Fibroblast of lung (primary cell): ENCODE results near the gene GSK3A. TPM values are rescaled to one million over a fixed set of nuclear protein-coding genes. Genes with fewer than 3 reads are reported as not detected.
A peak's percentile ranks its signal among the peaks of the same experiment; 100 is the strongest.

ENCODE experiments used
- DNase-seq, 2 donors: peaks; one replicate each; pipeline versions ENCODE4 v3.0.0 to v3.0.0-alpha.2; 2010; ENCODE audit warnings: low read depth in 2 of 2
- H2AFZ ChIP-seq: 2 replicates; pipeline ENCODE4 v1.5.1; 2012; ENCODE audit warnings: low read length, control low read depth, inconsistent platforms
- H3K27ac ChIP-seq: 2 replicates; pipeline ENCODE4 v1.5.1; 2011; ENCODE audit warnings: low read length, control low read depth; ENCODE audit not compliant: insufficient read depth
- H3K27me3 ChIP-seq: 2 replicates; pipeline ENCODE4 v1.5.1; 2011; ENCODE audit warnings: mild to moderate bottlenecking, low read length; ENCODE audit not compliant: control insufficient read depth, insufficient read depth
- H3K36me3 ChIP-seq: 2 replicates; pipeline ENCODE4 v1.5.1; 2011; ENCODE audit warnings: low read length; ENCODE audit not compliant: control insufficient read depth, insufficient read depth
- H3K4me1 ChIP-seq: 2 replicates; pipeline ENCODE4 v1.5.1; 2011; ENCODE audit warnings: low read length; ENCODE audit not compliant: control insufficient read depth, insufficient read depth; ENCODE audit errors: extremely low read depth
- H3K4me2 ChIP-seq: 2 replicates; pipeline ENCODE4 v1.5.1; 2011; ENCODE audit warnings: low read length, control low read depth; ENCODE audit not compliant: insufficient read depth; ENCODE audit errors: extremely low read depth
- H3K4me3 ChIP-seq, 4 experiments: fragments of 200-600 bp in 1 of 4; sonication (generic) in 1 of 4; replicated peaks in 1 of 4; 2 replicates each; pipeline ENCODE4 v1.5.1; 2011 to 2016; ENCODE audit warnings: low read length in 4 of 4, low read depth in 3 of 4, mild to moderate bottlenecking in 3 of 4, control low read depth in 2 of 4, inconsistent platforms in 1 of 4, mixed read lengths in 1 of 4; ENCODE audit not compliant: insufficient read depth in 1 of 4; ENCODE audit errors: control extremely low read depth in 1 of 4
- H3K79me2 ChIP-seq: 2 replicates; pipeline ENCODE4 v1.5.1; 2012; ENCODE audit warnings: mild to moderate bottlenecking, low read length, inconsistent platforms; ENCODE audit not compliant: control insufficient read depth, insufficient read depth
- H3K9ac ChIP-seq: 2 replicates; pipeline ENCODE4 v1.5.1; 2011; ENCODE audit warnings: mild to moderate bottlenecking, low read length, control low read depth; ENCODE audit not compliant: insufficient read depth
- H3K9me3 ChIP-seq: 2 replicates; pipeline ENCODE4 v1.5.1; 2012; ENCODE audit warnings: low read depth, low read length; ENCODE audit not compliant: control insufficient read depth, insufficient read depth
- H4K20me1 ChIP-seq: 2 replicates; pipeline ENCODE4 v1.5.1; 2011; ENCODE audit warnings: low read length; ENCODE audit not compliant: control insufficient read depth, insufficient read depth; ENCODE audit errors: extremely low read depth
- CTCF ChIP-seq, 2 donors: IDR thresholded peaks in 1 of 2; conservative IDR thresholded peaks in 1 of 2; 1 replicate in 1 of 2; 2 replicates in 1 of 2; pipeline ENCODE4 v1.5.1; 2011 to 2012; ENCODE audit warnings: low read length in 2 of 2, control low read depth in 1 of 2, inconsistent platforms in 1 of 2, low read depth in 1 of 2, mild to moderate bottlenecking in 1 of 2
- EZH2 ChIP-seq: IDR thresholded peaks from 2 replicates; pipeline ENCODE4 v1.5.1; 2012; ENCODE audit warnings: low read length, control low read depth, mild to moderate bottlenecking; ENCODE audit errors: missing control alignments
- polyA plus RNA-seq, 2 donors: library from polyadenylated mRNA; depleted of rRNA in 1 of 2; stranded (reverse) in 1 of 2; unstranded in 1 of 2; fragments of >200 nt; gene quantifications; 2 replicates each; pipeline ENCODE4 v1.2.1, GENCODE V29; 2011 to 2012; ENCODE audit warnings: missing spikeins in 1 of 2
- total RNA-seq: library from RNA; depleted of rRNA; stranded (reverse); fragments of >200 nt; gene quantifications from 2 replicates; pipeline ENCODE4 v1.2.1, GENCODE V29; 2014

Gene GSK3A
- total and polyA plus RNA-seq, 2 donors (not counting 1 experiment from before 2014, with no cell fraction given) = 11.6 to 21.7 TPM

- no peak overlapping the region for H3K9ac ChIP-seq
- no peak overlapping the region for H3K4me3 ChIP-seq
- peaks cover 56% of the 10 kb centered on the region for H3K36me3 ChIP-seq
- H3K27ac ChIP-seq = peak overlapping the region; percentile 51
- TF ChIP-seq CTCF (conservative IDR thresholded peaks at IDR 0.05 in 1 of 2, IDR thresholded peaks at IDR 0.05 in 1 of 2; ENCODE audit: low read depth in 1 of 2, low read length in 2 of 2) (no peak), EZH2 (no peak)
- no peaks in the 10 kb centered on the region for H4K20me1 ChIP-seq
- no peak overlapping the region for H3K4me2 ChIP-seq
- H3K79me2 ChIP-seq = peaks cover 20% of the 10 kb centered on the region
- H3K4me1 ChIP-seq = no peaks in the 10 kb centered on the region
- no peaks in the 10 kb centered on the region for H3K9me3 ChIP-seq
- no peak overlapping the region for H2AFZ ChIP-seq
- DNase-seq = no peak
- H3K27me3 ChIP-seq = no peaks in the 10 kb centered on the region
Observed at GRCh38 chr19:42229301-42229854, 13.0 kb downstream of the GSK3A start.

DNA sequence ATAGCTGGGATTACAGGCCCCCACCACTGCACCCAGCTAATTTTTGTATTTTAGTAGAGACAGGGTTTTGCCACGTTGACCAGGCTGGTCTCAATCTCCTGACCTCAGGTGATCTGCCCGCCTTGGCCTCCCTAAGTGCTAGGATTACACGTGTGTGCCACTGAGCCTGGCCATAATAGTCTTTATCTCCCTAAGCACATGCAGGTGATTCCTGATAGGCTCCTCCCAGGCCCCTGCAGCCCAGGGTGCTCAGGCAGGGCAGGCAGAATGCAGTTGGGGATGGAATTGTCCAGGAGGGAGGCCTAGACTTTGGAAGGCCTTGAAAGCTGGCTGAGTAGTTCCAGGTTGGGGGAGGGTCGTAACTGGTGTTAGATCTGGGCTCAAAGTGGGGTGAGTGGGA is 13.8 kb downstream of the GSK3A start:
- Histone ChIP-seq H2AFZ (no peak overlapping the region), H3K79me2 (peaks cover 24% of the 10 kb centered on the region), H3K4me1 (no peaks in the 10 kb centered on the region), H3K9me3 (no peaks in the 10 kb centered on the region), H3K9ac (no peak overlapping the region), H3K4me3 (no peak overlapping the region), H3K36me3 (peaks cover 57% of the 10 kb centered on the region), H3K4me2 (no peak overlapping the region), H4K20me1 (no peaks in the 10 kb centered on the region), H3K27me3 (no peaks in the 10 kb centered on the region), H3K27ac (no peak overlapping the region)
- DNase-seq = no peak
- TF ChIP-seq CTCF (conservative IDR thresholded peaks at IDR 0.05 in 1 of 2, IDR thresholded peaks at IDR 0.05 in 1 of 2; ENCODE audit: low read depth in 1 of 2, low read length in 2 of 2) (no peak), EZH2 (no peak)

DNA sequence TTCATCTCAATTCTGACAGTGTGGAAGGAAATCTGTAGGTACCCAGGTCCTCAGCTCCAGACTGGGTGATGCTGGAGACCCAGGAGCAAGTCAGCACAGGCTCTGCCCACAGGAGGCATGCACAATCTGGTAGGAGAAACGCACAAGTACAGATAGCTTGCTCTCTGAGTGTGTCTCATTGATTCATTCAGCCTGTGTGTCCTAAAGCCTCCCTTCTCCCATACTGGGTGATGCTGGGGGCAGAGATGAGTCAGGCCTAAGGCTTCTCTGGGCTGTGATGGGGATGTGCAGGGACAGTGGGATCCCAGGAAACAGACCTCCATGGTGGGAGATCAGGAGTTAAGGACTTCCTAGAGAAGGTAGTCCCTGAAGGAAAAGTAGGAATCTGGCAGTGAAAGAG is 15.5 kb downstream of the GSK3A start:
- H3K79me2 ChIP-seq = peaks cover 35% of the 10 kb centered on the region
- no peaks in the 10 kb centered on the region for H3K4me1 ChIP-seq
- TF ChIP-seq CTCF (conservative IDR thresholded peaks at IDR 0.05 in 1 of 2, IDR thresholded peaks at IDR 0.05 in 1 of 2; ENCODE audit: low read depth in 1 of 2, low read length in 2 of 2) = no peak
- TF ChIP-seq EZH2 = no peak
- peaks cover 47% of the 10 kb centered on the region for H3K36me3 ChIP-seq
- DNase-seq = no peak
- H3K9me3 ChIP-seq = no peaks in the 10 kb centered on the region
- H3K27ac ChIP-seq = no peak overlapping the region
- H3K4me2 ChIP-seq = no peak overlapping the region
- H3K27me3 ChIP-seq = no peaks in the 10 kb centered on the region
- H3K4me3 ChIP-seq = no peak overlapping the region
- H4K20me1 ChIP-seq = no peaks in the 10 kb centered on the region
- no peak overlapping the region for H3K9ac ChIP-seq
- no peak overlapping the region for H2AFZ ChIP-seq
